ENCODE data around the gene GRIK2.

Gene GRIK2

GRCh38 chr6:101539510-101540245 is 146.2 kb downstream of the GRIK2 start:
- DNase-seq: peak; percentile 91

- no peak for DNase-seq
Observed at GRCh38 chr6:101541894-101542293, 148.4 kb downstream of the GRIK2 start.

- DNase-seq: no peak
Observed at GRCh38 chr6:101543796-101544195, 150.3 kb downstream of the GRIK2 start.

GRCh38 chr6:101544286-101544685 is 150.8 kb downstream of the GRIK2 start:
- peak; percentile 68 for DNase-seq

GRCh38 chr6:101545191-101545590 is 151.7 kb downstream of the GRIK2 start:
- DNase-seq: peak; percentile 69

GRCh38 chr6:101550451-101550850 is 156.9 kb downstream of the GRIK2 start:
- no peak for DNase-seq

- no peak for DNase-seq
Observed at GRCh38 chr6:101554231-101554630, 160.7 kb downstream of the GRIK2 start.

- DNase-seq: no peak
Observed at GRCh38 chr6:101558712-101559111, 165.2 kb downstream of the GRIK2 start.

GRCh38 chr6:101572627-101573026 is 179.1 kb downstream of the GRIK2 start:
- no peak for DNase-seq

- no peak for DNase-seq
Observed at GRCh38 chr6:101577091-101577490, 183.6 kb downstream of the GRIK2 start.

GRCh38 chr6:101578306-101578705 is 184.8 kb downstream of the GRIK2 start:
- DNase-seq: no peak

- DNase-seq: no peak
Observed at GRCh38 chr6:101582792-101583191, 189.3 kb downstream of the GRIK2 start.

- no peak for DNase-seq
Observed at GRCh38 chr6:101585501-101585900, 192.0 kb downstream of the GRIK2 start.

GRCh38 chr6:101588343-101588742 is 194.8 kb downstream of the GRIK2 start:
- no peak for DNase-seq

- peak; percentile 36 for DNase-seq
Observed at GRCh38 chr6:101595276-101595675, 201.8 kb downstream of the GRIK2 start.

- peak; percentile 91 for DNase-seq
Observed at GRCh38 chr6:101597693-101598092, 204.2 kb downstream of the GRIK2 start.

GRCh38 chr6:101605426-101605825 is 211.9 kb downstream of the GRIK2 start:
- no peak for DNase-seq

GRCh38 chr6:101605874-101606273 is 212.4 kb downstream of the GRIK2 start:
- DNase-seq: no peak

GRCh38 chr6:101607111-101607690 is 213.7 kb downstream of the GRIK2 start:
- DNase-seq: no peak

GRCh38 chr6:101608703-101609102 is 215.2 kb downstream of the GRIK2 start:
- DNase-seq: no peak

- no peak for DNase-seq
Observed at GRCh38 chr6:101613556-101613955, 220.0 kb downstream of the GRIK2 start.

- peak; percentile 21 for DNase-seq
Observed at GRCh38 chr6:101614774-101615173, 221.3 kb downstream of the GRIK2 start.

- no peak for DNase-seq
Observed at GRCh38 chr6:101626269-101626668, 232.8 kb downstream of the GRIK2 start.

- DNase-seq: no peak
Observed at GRCh38 chr6:101630941-101631340, 237.4 kb downstream of the GRIK2 start.

GRCh38 chr6:101633081-101633480 is 239.6 kb downstream of the GRIK2 start:
- DNase-seq: no peak

Measured in fibroblast of skin of back (primary cell).